SJSA1 (cell line): ENCODE measurements around the gene GCAT. TPM values are rescaled to one million over a fixed set of nuclear protein-coding genes. Genes with fewer than 3 reads are reported as not detected.
A peak's percentile ranks its signal among the peaks of the same experiment; 100 is the strongest.

ENCODE experiments used
- DNase-seq, 2 experiments: peaks; one replicate each; pipeline ENCODE4 v3.0.0-alpha.2; 2015 to 2020; ENCODE audit warnings: low spot score in 2 of 2, low read depth in 1 of 2
- H3K27ac ChIP-seq: fragments of 250-450 bp; sonication (Bioruptor Pico); 2 replicates; pipeline ENCODE4 v1.5.1; 2020; ENCODE audit warnings: mild to moderate bottlenecking, moderate library complexity
- H3K27me3 ChIP-seq: fragments of 250-450 bp; sonication (Bioruptor Pico); replicated peaks from 2 replicates; pipeline ENCODE4 v1.5.1; 2020; ENCODE audit warnings: mild to moderate bottlenecking, moderate library complexity
- H3K36me3 ChIP-seq: fragments of 250-450 bp; sonication (Bioruptor Pico); 2 replicates; pipeline ENCODE4 v1.5.1; 2020; ENCODE audit warnings: mild to moderate bottlenecking
- H3K4me1 ChIP-seq: fragments of 250-450 bp; sonication (Bioruptor Pico); replicated peaks from 2 replicates; pipeline ENCODE4 v1.6.1; 2021; ENCODE audit warnings: mild to moderate bottlenecking
- H3K4me3 ChIP-seq: fragments of 250-450 bp; sonication (Bioruptor Pico); 2 replicates; pipeline ENCODE4 v1.5.1; 2020; ENCODE audit warnings: mild to moderate bottlenecking
- H3K9me3 ChIP-seq: fragments of 250-450 bp; sonication (Bioruptor Pico); replicated peaks from 2 replicates; pipeline ENCODE4 v1.5.1; 2020; ENCODE audit warnings: mild to moderate bottlenecking
- total RNA-seq: library from RNA; depleted of rRNA; stranded (reverse); fragments of >200 nt; shearing (Covaris generic); gene quantifications from 2 replicates; pipeline ENCODE4 v1.2.3, GENCODE V29; 2014

The GCAT gene
- total RNA-seq, 1 experiment from 2014 or later = 54.7 TPM

GRCh38 chr22:37808294-37808657 is 542 bp downstream of the GCAT start:
- DNase-seq = no peak
- H3K27me3 ChIP-seq = no peaks in the 10 kb centered on the region
- no peaks in the 10 kb centered on the region for H3K9me3 ChIP-seq
- H3K36me3 ChIP-seq = peaks cover 7% of the 10 kb centered on the region
- peak overlapping the region; percentile 56 for H3K4me3 ChIP-seq
- H3K4me1 ChIP-seq = peaks cover 37% of the 10 kb centered on the region
- H3K27ac ChIP-seq = no peak overlapping the region

GRCh38 chr22:37809672-37810333 is 2.1 kb downstream of the GCAT start:
- no peak for DNase-seq
- H3K36me3 ChIP-seq = peaks cover 21% of the 10 kb centered on the region
- no peaks in the 10 kb centered on the region for H3K9me3 ChIP-seq
- no peaks in the 10 kb centered on the region for H3K27me3 ChIP-seq
- peaks cover 30% of the 10 kb centered on the region for H3K4me1 ChIP-seq
- H3K4me3 ChIP-seq = no peak overlapping the region
- H3K27ac ChIP-seq = no peak overlapping the region

- no peak for DNase-seq
- no peak overlapping the region for H3K27ac ChIP-seq
- H3K27me3 ChIP-seq = no peaks in the 10 kb centered on the region
- H3K9me3 ChIP-seq = no peaks in the 10 kb centered on the region
- H3K4me3 ChIP-seq = no peak overlapping the region
- peaks cover 11% of the 10 kb centered on the region; the same call in 1 of the 2 replicates for H3K4me1 ChIP-seq
- H3K36me3 ChIP-seq = peaks cover 34% of the 10 kb centered on the region
Measured at GRCh38 chr22:37811867-37812266, 4.1 kb downstream of the GCAT start.

GRCh38 chr22:37812869-37813678 is 5.3 kb downstream of the GCAT start:
- Histone ChIP-seq H3K4me3 (no peak overlapping the region), H3K36me3 (peaks cover 34% of the 10 kb centered on the region)
- no peak for DNase-seq

GRCh38 chr22:37815593-37815992 is 7.9 kb downstream of the GCAT start:
- H3K4me3 ChIP-seq = no peak overlapping the region
- no peak overlapping the region for H3K27ac ChIP-seq
- peaks cover 15% of the 10 kb centered on the region for H3K4me1 ChIP-seq
- peaks cover 11% of the 10 kb centered on the region for H3K27me3 ChIP-seq
- DNase-seq = no peak
- H3K36me3 ChIP-seq = peaks cover 34% of the 10 kb centered on the region
- H3K9me3 ChIP-seq = peaks cover 7% of the 10 kb centered on the region; the same call in 1 of the 2 replicates

More at GRCh38 chr22:37812869-37813678, 5.3 kb downstream of the GCAT start:
- H3K4me1 ChIP-seq = peaks cover 13% of the 10 kb centered on the region
- H3K27me3 ChIP-seq = no peaks in the 10 kb centered on the region
- no peaks in the 10 kb centered on the region for H3K9me3 ChIP-seq
- H3K27ac ChIP-seq = no peak overlapping the region

- peaks cover 11% of the 10 kb centered on the region for H3K27me3 ChIP-seq
- H3K4me3 ChIP-seq = no peak overlapping the region
- H3K36me3 ChIP-seq = peaks cover 34% of the 10 kb centered on the region
- H3K9me3 ChIP-seq = peaks cover 7% of the 10 kb centered on the region; the same call in 1 of the 2 replicates
- DNase-seq = no peak
- peaks cover 15% of the 10 kb centered on the region for H3K4me1 ChIP-seq
- H3K27ac ChIP-seq = no peak overlapping the region
Measured at GRCh38 chr22:37816543-37817180, 8.9 kb downstream of the GCAT start.

GRCh38 chr22:37817705-37818408 is 10.1 kb downstream of the GCAT start:
- peak; percentile 79 to 81 for DNase-seq
- Histone ChIP-seq H3K4me1 (peaks cover 15% of the 10 kb centered on the region), H3K9me3 (peaks cover 7% of the 10 kb centered on the region; the same call in 1 of the 2 replicates), H3K4me3 (no peak overlapping the region), H3K36me3 (peaks cover 30% of the 10 kb centered on the region), H3K27ac (no peak overlapping the region), H3K27me3 (peaks cover 17% of the 10 kb centered on the region)

- DNase-seq = peak in 1 of 2 experiments; percentile 48
- peaks cover 26% of the 10 kb centered on the region for H3K36me3 ChIP-seq
- no peak overlapping the region for H3K4me3 ChIP-seq
- H3K9me3 ChIP-seq = peaks cover 7% of the 10 kb centered on the region; the same call in 1 of the 2 replicates
- H3K27ac ChIP-seq = no peak overlapping the region
- H3K27me3 ChIP-seq = peaks cover 21% of the 10 kb centered on the region
- peaks cover 15% of the 10 kb centered on the region for H3K4me1 ChIP-seq
Measured at GRCh38 chr22:37818409-37819104, 10.8 kb downstream of the GCAT start.

GRCh38 chr22:37819105-37819433 is 11.3 kb downstream of the GCAT start:
- H3K27me3 ChIP-seq = peaks cover 24% of the 10 kb centered on the region
- peaks cover 21% of the 10 kb centered on the region for H3K36me3 ChIP-seq
- H3K4me1 ChIP-seq = peaks cover 15% of the 10 kb centered on the region
- DNase-seq = no peak
- H3K27ac ChIP-seq = no peak overlapping the region
- peaks cover 7% of the 10 kb centered on the region; the same call in 1 of the 2 replicates for H3K9me3 ChIP-seq
- H3K4me3 ChIP-seq = no peak overlapping the region

GRCh38 chr22:37820350-37820749 is 12.6 kb downstream of the GCAT start:
- no peak overlapping the region for H3K27ac ChIP-seq
- DNase-seq = no peak

GRCh38 chr22:37822079-37822833 is 14.5 kb downstream of the GCAT start:
- Histone ChIP-seq H3K4me1 (peaks cover 26% of the 10 kb centered on the region), H3K36me3 (no peaks in the 10 kb centered on the region), H3K27me3 (peaks cover 31% of the 10 kb centered on the region), H3K27ac (no peak overlapping the region), H3K9me3 (peaks cover 7% of the 10 kb centered on the region; the same call in 1 of the 2 replicates), H3K4me3 (no peak overlapping the region)
- DNase-seq = no peak

More at GRCh38 chr22:37820350-37820749, 12.6 kb downstream of the GCAT start:
- Histone ChIP-seq H3K27me3 (peaks cover 31% of the 10 kb centered on the region), H3K36me3 (peaks cover 8% of the 10 kb centered on the region), H3K9me3 (peaks cover 7% of the 10 kb centered on the region; the same call in 1 of the 2 replicates), H3K4me1 (peaks cover 26% of the 10 kb centered on the region), H3K4me3 (no peak overlapping the region)

- H3K27me3 ChIP-seq = peaks cover 30% of the 10 kb centered on the region
- H3K9me3 ChIP-seq = peaks cover 7% of the 10 kb centered on the region; the same call in 1 of the 2 replicates
- no peak within 1 kb of the TSS for H3K4me3 ChIP-seq
- H3K4me1 ChIP-seq = peaks cover 18% of the 10 kb centered on the region
- DNase-seq = no peak
- no peaks in the 10 kb centered on the region for H3K36me3 ChIP-seq
- H3K27ac ChIP-seq = no peak within 1 kb of the TSS
Measured at GRCh38 chr22:37823134-37823985, 15.6 kb downstream of the GCAT start, which contains the start of gene GALR3. Gene GALR3 (plus strand): TSS chr22:37823382. CDS start chr22:37823407, 25 bp downstream.
